HepG2 (cell line): ENCODE measurements around the gene UBE2G2. TPM values are rescaled to one million over a fixed set of nuclear protein-coding genes. Genes with fewer than 3 reads are reported as not detected.

ENCODE experiments used
- GABPA ChIP-seq, 2 experiments: IDR thresholded peaks; 2 replicates each; pipeline ENCODE4 v1.6.1; 2011 to 2016; ENCODE audit warnings: low read depth in 2 of 2, low read length in 1 of 2, missing biosample characterization in 1 of 2, missing genetic modification characterization in 1 of 2
- HNRNPK ChIP-seq: fragments of 200-400 bp; formaldehyde crosslinking; IDR thresholded peaks from 2 replicates; pipeline ENCODE4 v1.6.1; 2018; ENCODE audit warnings: low read length, low read depth, moderate library complexity, mild to moderate bottlenecking; ENCODE audit not compliant: poor library complexity, severe bottlenecking
- PCBP1 ChIP-seq: fragments of 200-400 bp; formaldehyde crosslinking; IDR thresholded peaks from 2 replicates; pipeline ENCODE4 v1.6.1; 2017; ENCODE audit warnings: mild to moderate bottlenecking, low read depth, low read length, borderline replicate concordance
- RBAK ChIP-seq: sonication (generic); formaldehyde crosslinking; IDR thresholded peaks from 2 replicates; pipeline ENCODE4 v1.5.1; 2020; ENCODE audit warnings: mild to moderate bottlenecking, missing genetic modification reagents
- SPEN ChIP-seq: sonication (generic); formaldehyde crosslinking; IDR thresholded peaks from 2 replicates; pipeline ENCODE4 v1.5.1; 2020; ENCODE audit warnings: low read depth, mild to moderate bottlenecking, missing genetic modification reagents
- ZBTB4 ChIP-seq: sonication (generic); formaldehyde crosslinking; IDR thresholded peaks from 2 replicates; pipeline ENCODE4 v1.4.0; 2020; ENCODE audit warnings: missing genetic modification reagents, mild to moderate bottlenecking, borderline replicate concordance
- ZNF143 ChIP-seq: sonication (generic); formaldehyde crosslinking; IDR thresholded peaks from 2 replicates; pipeline ENCODE4 v1.4.0; 2020; ENCODE audit warnings: missing genetic modification reagents
- ZNF605 ChIP-seq: sonication (generic); formaldehyde crosslinking; IDR thresholded peaks from 2 replicates; pipeline ENCODE4 v1.8.0; 2022; ENCODE audit warnings: mild to moderate bottlenecking, missing genetic modification reagents
- ZNF792 ChIP-seq: IDR thresholded peaks from 2 replicates; pipeline ENCODE4 v1.6.1; 2016
- polyA plus RNA-seq, 8 experiments: library from polyadenylated mRNA; depleted of rRNA in 3 of 8; stranded (reverse) in 7 of 8; unstranded in 1 of 8; fragments of >200 nt; fragmentation: Illumina TruSeq in 4 of 8; extraction: Trizol in 4 of 8; gene quantifications; 2 replicates each; pipeline versions ENCODE4 v1.2.1 to v1.2.3, GENCODE V29; 2011 to 2016; ENCODE audit warnings: low read depth in 4 of 8, missing spikeins in 1 of 8, mixed read lengths in 1 of 8; ENCODE audit not compliant: insufficient read depth in 1 of 8
- total RNA-seq, 5 experiments: library from RNA; depleted of rRNA; stranded (reverse); fragments of >200 nt; fragmentation: Illumina TruSeq; extraction: Trizol; gene quantifications; 2 replicates each; pipeline ENCODE4 v1.2.3, GENCODE V29; 2016; ENCODE audit warnings: low read depth in 1 of 5
- TF ChIP-seq, protein P1 (sequence below): sonication (generic); formaldehyde crosslinking; IDR thresholded peaks from 2 replicates; pipeline ENCODE4 v1.5.1; 2020; ENCODE audit warnings: missing genetic modification reagents, mild to moderate bottlenecking, borderline replicate concordance

UBE2G2 gene
- total and polyA plus RNA-seq, 2 of the 13 experiments (the other 11 are each of a cell fraction or from before 2014, with no cell fraction given) = 55.4 to 92.0 TPM

- TF ChIP-seq ZBTB4 (CRISPR knock-in tag) = 0 out of 2 replicates have a peak, but pooled peaks have one; percentile 25
- TF ChIP-seq ZNF143 (CRISPR knock-in tag) = no peak
- no peak for TF ChIP-seq GABPA (IDR thresholded peaks at IDR 0.05; ENCODE audit: low read depth, low read length)
- TF ChIP-seq GABPA (CRISPR knock-in tag; IDR thresholded peaks at IDR 0.05; ENCODE audit: low read depth) = no peak
- 0 out of 2 replicates have a peak, but pooled peaks have one; percentile 31 for TF ChIP-seq PCBP1
- TF ChIP-seq ZNF605 (CRISPR knock-in tag) = no peak
- TF ChIP-seq SPEN = no peak
- TF ChIP-seq, protein P1, sequence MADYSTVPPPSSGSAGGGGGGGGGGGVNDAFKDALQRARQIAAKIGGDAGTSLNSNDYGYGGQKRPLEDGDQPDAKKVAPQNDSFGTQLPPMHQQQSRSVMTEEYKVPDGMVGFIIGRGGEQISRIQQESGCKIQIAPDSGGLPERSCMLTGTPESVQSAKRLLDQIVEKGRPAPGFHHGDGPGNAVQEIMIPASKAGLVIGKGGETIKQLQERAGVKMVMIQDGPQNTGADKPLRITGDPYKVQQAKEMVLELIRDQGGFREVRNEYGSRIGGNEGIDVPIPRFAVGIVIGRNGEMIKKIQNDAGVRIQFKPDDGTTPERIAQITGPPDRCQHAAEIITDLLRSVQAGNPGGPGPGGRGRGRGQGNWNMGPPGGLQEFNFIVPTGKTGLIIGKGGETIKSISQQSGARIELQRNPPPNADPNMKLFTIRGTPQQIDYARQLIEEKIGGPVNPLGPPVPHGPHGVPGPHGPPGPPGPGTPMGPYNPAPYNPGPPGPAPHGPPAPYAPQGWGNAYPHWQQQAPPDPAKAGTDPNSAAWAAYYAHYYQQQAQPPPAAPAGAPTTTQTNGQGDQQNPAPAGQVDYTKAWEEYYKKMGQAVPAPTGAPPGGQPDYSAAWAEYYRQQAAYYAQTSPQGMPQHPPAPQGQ = no peak
- no peak for TF ChIP-seq RBAK (CRISPR knock-in tag)
- TF ChIP-seq ZNF792 = no peak
- peak; percentile 49 for TF ChIP-seq HNRNPK
Measured at GRCh38 chr21:44816761-44817505, 15.3 kb upstream of the UBE2G2 start (continued).
